ENCODE results near the gene VEZF1. TPM values are rescaled to one million over a fixed set of nuclear protein-coding genes. Genes with fewer than 3 reads are reported as not detected.

VEZF1 gene
- total and polyA plus RNA-seq, 2 experiments from 2014 or later, result 36.0 to 67.7 TPM

GRCh38 chr17:57943140-57943539, 44.9 kb downstream of the VEZF1 start:
- Mint-ChIP-seq H3K27ac (no peak overlapping the region), H3K4me1 (peaks cover 27% of the 10 kb centered on the region), H3K27me3 (ENCODE audit: insufficient read depth, low read depth, poor library complexity) (peaks cover 9% of the 10 kb centered on the region), H3K9me3 (no peaks in the 10 kb centered on the region), H3K36me3 (ENCODE audit: low read depth) (no peaks in the 10 kb centered on the region), H3K4me3 (no peak overlapping the region; the same call in 2 of the 3 replicates)
- no peak overlapping the region for H3K4me2 ChIP-seq
- H2AFZ ChIP-seq, result no peak overlapping the region
- H3F3A ChIP-seq (replicated peaks; ENCODE audit: low read depth), result 0 out of 2 replicates have a peak, but pooled peaks cover 7% of the 10 kb centered on the region
- DNase-seq (ENCODE audit: low spot score), result no peak
- TF ChIP-seq CREB1 (CRISPR knock-in tag; IDR thresholded peaks at IDR 0.05; ENCODE audit: low read depth) (no peak), ETS1 (IDR thresholded peaks at IDR 0.05) (no peak), POLR2AphosphoS5 (IDR thresholded peaks at IDR 0.05; ENCODE audit: low read depth) (no peak)
- H3K27me3 ChIP-seq (ENCODE audit: insufficient read depth), result no peaks in the 10 kb centered on the region
- H3K36me3 ChIP-seq (ENCODE audit: insufficient read depth), result no peaks in the 10 kb centered on the region
- H3K4me1 ChIP-seq (ENCODE audit: insufficient read depth), result peaks cover 10% of the 10 kb centered on the region
- no peak overlapping the region for H3K4me3 ChIP-seq
- H4K20me1 ChIP-seq (replicated peaks; ENCODE audit: insufficient read depth), result no peaks in the 10 kb centered on the region
- H3K79me2 ChIP-seq (replicated peaks; ENCODE audit: insufficient read depth), result no peaks in the 10 kb centered on the region
- ATAC-seq, result no peak
- no peaks in the 10 kb centered on the region for H3K9me2 ChIP-seq (ENCODE audit: insufficient read depth)
- H3K27ac ChIP-seq (ENCODE audit: low read depth), result no peak overlapping the region

GRCh38 chr17:57941384-57942370, 46.4 kb downstream of the VEZF1 start:
- Mint-ChIP-seq H3K9me3 (no peaks in the 10 kb centered on the region), H3K27me3 (ENCODE audit: insufficient read depth, low read depth, poor library complexity) (peaks cover 10% of the 10 kb centered on the region), H3K4me3 (no peak overlapping the region), H3K4me1 (peaks cover 21% of the 10 kb centered on the region), H3K36me3 (ENCODE audit: low read depth) (no peaks in the 10 kb centered on the region), H3K27ac (no peak overlapping the region)
- 0 out of 2 replicates have a peak, but pooled peaks cover 3% of the 10 kb centered on the region for H3F3A ChIP-seq (replicated peaks; ENCODE audit: low read depth)
- H4K20me1 ChIP-seq (replicated peaks; ENCODE audit: insufficient read depth), result no peaks in the 10 kb centered on the region
- H3K4me3 ChIP-seq, result no peak overlapping the region
- no peak overlapping the region for H3K27ac ChIP-seq (ENCODE audit: low read depth)
- no peak overlapping the region for H3K4me2 ChIP-seq
- H3K27me3 ChIP-seq (ENCODE audit: insufficient read depth), result no peaks in the 10 kb centered on the region
- H3K79me2 ChIP-seq (replicated peaks; ENCODE audit: insufficient read depth), result no peaks in the 10 kb centered on the region
- H3K4me1 ChIP-seq (ENCODE audit: insufficient read depth), result peaks cover 7% of the 10 kb centered on the region
- no peaks in the 10 kb centered on the region for H3K36me3 ChIP-seq (ENCODE audit: insufficient read depth)
- DNase-seq (ENCODE audit: low spot score) (no peak), ATAC-seq (no peak)
- no peak overlapping the region for H2AFZ ChIP-seq
- H3K9me2 ChIP-seq (ENCODE audit: insufficient read depth), result no peaks in the 10 kb centered on the region
- TF ChIP-seq CTCF (conservative IDR thresholded peaks at IDR 0.05; ENCODE audit: low read depth in 2 of 2) (no peak), STAT1 (IDR thresholded peaks at IDR 0.05; ENCODE audit: unreplicated experiment) (no peak), JUNB (IDR thresholded peaks at IDR 0.05; ENCODE audit: unreplicated experiment) (no peak), EZH2phosphoT487 (IDR thresholded peaks at IDR 0.05; ENCODE audit: unreplicated experiment) (no peak), CREB1 (CRISPR knock-in tag; IDR thresholded peaks at IDR 0.05; ENCODE audit: low read depth) (no peak), POLR2AphosphoS5 (IDR thresholded peaks at IDR 0.05; ENCODE audit: low read depth) (no peak)

Measured in GM23338 (cell line).